Activated CD8-positive, alpha-beta memory T cell treated with anti-CD3 and anti-CD28 coated beads, Interleukin-2, amount 10 ng/mL, durations not matched to agents 7 days and 5 days (primary cell): ENCODE measurements around the gene MIGA2. TPM values are rescaled to one million over a fixed set of nuclear protein-coding genes. Genes with fewer than 3 reads are reported as not detected.

Experiments used
- total RNA-seq, 2 experiments: library from RNA; stranded (reverse); gene quantifications; one replicate each; pipeline ENCODE4 v1.2.3, GENCODE V29; 2021

Gene MIGA2
- total RNA-seq, 2 experiments from 2014 or later = 39.3 to 51.3 TPM

Other genes with a start within 250 kb of the MIGA2 start
- 10 to 100 TPM; 21.5 to 22.2 TPM for gene TBC1D13, start 249.4 kb upstream of the MIGA2 start, total RNA-seq
- 10 to 100 TPM; 19.0 to 22.3 TPM for gene ENDOG, start 218.1 kb upstream of the MIGA2 start, total RNA-seq
- gene SPOUT1, start 206.8 kb upstream of the MIGA2 start, total RNA-seq = 100 to 1,000 TPM in 1 of 2 experiments, 10 to 100 TPM in 1; 83.3 to 104 TPM
- gene KYAT1, start 154.7 kb upstream of the MIGA2 start, total RNA-seq = 10 to 100 TPM; 12.7 to 20.6 TPM
- gene LRRC8A, start 154.5 kb upstream of the MIGA2 start, total RNA-seq = 10 to 100 TPM; 25.6 to 26.7 TPM
- gene PHYHD1, start 115.6 kb upstream of the MIGA2 start, total RNA-seq = under 1 TPM; 0.47 to 0.63 TPM
- gene DOLK, start 89.0 kb upstream of the MIGA2 start, total RNA-seq = 10 to 100 TPM in 1 of 2 experiments, 1 to 10 TPM in 1; 7.7 to 11.1 TPM
- 100 to 1,000 TPM in 1 of 2 experiments, 10 to 100 TPM in 1; 88.0 to 108 TPM for gene NUP188, start 88.9 kb upstream of the MIGA2 start, total RNA-seq
- 10 to 100 TPM; 76.8 to 93.4 TPM for gene SH3GLB2, start 8.3 kb upstream of the MIGA2 start, total RNA-seq
- 10 to 100 TPM; 18.5 to 23.7 TPM for gene DOLPP1, start 44.5 kb downstream of the MIGA2 start, total RNA-seq
- gene CRAT, start 74.2 kb downstream of the MIGA2 start, total RNA-seq = 10 to 100 TPM; 14.1 to 17.6 TPM
- gene PTPA, start 74.8 kb downstream of the MIGA2 start, total RNA-seq = 100 to 1,000 TPM; 115 to 129 TPM
- 1 to 10 TPM; 4.9 to 6.1 TPM for gene IER5L, start 141.6 kb downstream of the MIGA2 start, total RNA-seq